ENCODE data around the gene REM2.
"Not testable (repeated sequence)": the region's sequence is repeated elsewhere in the genome, so short reads cannot be mapped to it uniquely, and the experiment has no call there.

REM2 gene

DNA sequence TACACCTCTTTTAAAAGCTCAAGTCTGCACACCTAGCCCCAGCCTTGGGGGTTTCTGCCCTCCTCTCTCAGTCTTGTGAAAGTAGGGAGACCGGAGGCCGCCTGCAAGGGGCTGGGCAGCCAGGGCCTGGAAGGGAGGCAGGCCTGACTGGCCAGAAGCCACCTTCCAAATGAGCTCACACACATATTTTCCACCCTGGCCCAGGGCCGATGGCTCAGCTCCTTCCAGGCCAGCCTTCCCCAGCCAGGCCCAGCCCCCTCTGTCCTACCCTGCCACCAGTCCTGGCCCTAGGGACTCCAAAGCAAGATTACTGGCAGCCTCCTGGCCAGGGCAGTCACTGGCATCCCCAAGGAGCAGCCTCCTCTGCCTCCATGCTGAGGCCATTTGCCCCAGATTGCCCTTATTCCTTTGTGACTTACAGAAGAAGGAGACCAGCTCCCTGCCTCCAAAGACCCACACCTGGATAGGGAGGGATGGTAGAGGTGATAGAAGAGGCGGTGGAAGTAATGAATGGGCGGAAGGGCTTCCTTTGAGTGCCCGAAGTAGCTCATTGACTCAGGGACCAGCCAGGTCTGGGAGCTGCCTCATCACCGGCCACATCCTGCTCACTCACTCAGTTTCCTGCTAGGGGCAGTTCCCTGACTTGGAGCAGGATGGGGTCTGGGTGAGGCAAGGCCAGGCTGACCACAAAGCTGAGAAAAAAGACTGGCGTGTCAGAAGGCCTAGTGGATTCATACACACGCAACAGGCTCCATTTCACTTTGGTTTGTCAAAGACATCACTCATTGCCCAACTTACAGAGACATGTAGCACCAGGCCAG, 31.9 kb upstream of the REM2 start:
- H3K36me3 ChIP-seq, result no peaks in the 10 kb centered on the region
- H3K4me3 ChIP-seq (ENCODE audit: low read depth in 1 of 2, low read length in 1 of 2), result no peak overlapping the region
- H3K27me3 ChIP-seq, result peaks cover 19% of the 10 kb centered on the region
- no peaks in the 10 kb centered on the region for H3K9me3 ChIP-seq
- TF ChIP-seq CTCF (IDR thresholded peaks at IDR 0.05), result no peak
- peak overlapping the region; percentile 13 for H3K27ac ChIP-seq
- H3K4me1 ChIP-seq (ENCODE audit: control insufficient read depth in 1 of 2, insufficient read depth in 1 of 2, low read depth in 1 of 2, low read length in 1 of 2), result peaks cover 17 to 30% of the 10 kb centered on the region in 2 experiments

GRCh38 chr14:22852178-22852577, 30.8 kb upstream of the REM2 start:
- not testable (repeated sequence) for H3K27ac ChIP-seq
- Histone ChIP-seq H3K27me3 (peaks cover 19% of the 10 kb centered on the region), H3K4me1 (ENCODE audit: control insufficient read depth in 1 of 2, insufficient read depth in 1 of 2, low read depth in 1 of 2, low read length in 1 of 2) (peaks cover 17 to 30% of the 10 kb centered on the region in 2 experiments)

DNA sequence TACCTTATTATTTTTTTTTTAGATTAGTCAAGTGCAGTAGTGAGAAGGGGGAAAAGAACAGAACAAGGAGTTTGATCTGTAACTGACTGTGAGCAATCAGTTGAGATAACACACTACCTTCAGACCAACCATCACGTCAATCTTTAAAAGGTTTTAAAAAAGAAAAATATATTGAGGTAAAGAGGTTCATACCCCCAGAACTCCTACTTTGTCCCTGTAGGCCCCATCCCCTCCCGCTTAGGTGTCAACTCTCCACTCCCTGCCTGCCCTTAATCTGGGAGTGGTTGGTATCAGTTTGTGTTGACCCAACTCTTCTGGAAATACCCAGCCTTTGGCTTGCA, 30.5 kb upstream of the REM2 start:
- Histone ChIP-seq H3K27me3 (peaks cover 17% of the 10 kb centered on the region), H3K4me3 (ENCODE audit: low read depth in 1 of 2, low read length in 1 of 2) (no peak overlapping the region), H3K4me1 (ENCODE audit: control insufficient read depth in 1 of 2, insufficient read depth in 1 of 2, low read depth in 1 of 2, low read length in 1 of 2) (peaks cover 17 to 29% of the 10 kb centered on the region in 2 experiments), H3K9me3 (no peaks in the 10 kb centered on the region), H3K27ac (no peak overlapping the region), H3K36me3 (no peaks in the 10 kb centered on the region)
- TF ChIP-seq CTCF (IDR thresholded peaks at IDR 0.05), result no peak

More at GRCh38 chr14:22852178-22852577, 30.8 kb upstream of the REM2 start:
- not testable (repeated sequence) for H3K4me3 ChIP-seq (ENCODE audit: low read depth in 1 of 2, low read length in 1 of 2); H3K9me3 ChIP-seq; H3K36me3 ChIP-seq

DNA sequence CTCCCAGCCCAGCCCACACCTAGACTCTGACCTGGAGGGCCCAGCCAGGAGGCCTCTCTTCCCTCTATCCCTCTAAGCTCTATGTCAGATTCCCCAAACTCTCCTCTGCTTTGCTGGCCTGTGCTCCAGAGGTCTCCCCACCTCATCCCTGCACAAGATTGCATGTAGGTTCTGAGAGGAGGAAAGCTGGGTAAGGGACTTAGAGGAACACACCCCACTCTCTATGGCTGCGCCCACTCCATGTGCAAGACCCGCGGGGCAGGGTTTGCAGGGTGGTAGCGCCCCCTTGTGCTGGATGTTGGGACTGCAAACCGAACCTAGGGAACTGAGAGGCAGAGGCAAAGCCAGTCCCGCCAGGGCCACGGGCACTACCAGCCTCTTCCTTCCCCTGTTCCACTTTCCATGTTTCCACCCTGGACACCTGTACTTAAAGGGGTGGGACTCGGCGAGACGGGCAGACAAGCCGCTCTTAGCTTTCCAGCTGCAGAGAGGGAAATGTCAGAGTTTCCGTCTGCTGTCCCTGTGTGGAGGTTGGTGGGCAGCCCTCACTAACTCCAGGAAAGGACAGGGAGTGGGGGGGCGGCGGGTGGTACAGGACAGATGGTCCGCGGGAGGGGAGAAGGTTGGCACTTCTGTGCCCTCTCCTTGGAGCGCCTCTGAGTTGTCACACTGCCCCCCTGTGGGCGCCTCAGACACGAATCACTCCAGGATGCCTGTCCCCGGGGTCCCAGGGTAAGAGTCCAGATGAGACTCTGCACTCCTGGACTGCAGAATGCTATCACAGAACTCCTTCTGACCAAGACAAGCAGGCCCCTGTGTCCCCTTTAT, 29.9 kb upstream of the REM2 start:
- H3K4me3 ChIP-seq (ENCODE audit: low read depth in 1 of 2, low read length in 1 of 2), result peak overlapping the region; percentile 67 to 70
- peak; percentile 95 for TF ChIP-seq CTCF (IDR thresholded peaks at IDR 0.05)
- H3K27ac ChIP-seq, result peak overlapping the region; percentile 78
- peaks cover 14 to 23% of the 10 kb centered on the region in 2 experiments for H3K4me1 ChIP-seq (ENCODE audit: control insufficient read depth in 1 of 2, insufficient read depth in 1 of 2, low read depth in 1 of 2, low read length in 1 of 2)
- H3K27me3 ChIP-seq, result peaks cover 12% of the 10 kb centered on the region
- H3K9me3 ChIP-seq, result no peaks in the 10 kb centered on the region
- H3K36me3 ChIP-seq, result no peaks in the 10 kb centered on the region

GRCh38 chr14:22854296-22854695, 28.7 kb upstream of the REM2 start:
- H3K9me3 ChIP-seq; H3K36me3 ChIP-seq; H3K27ac ChIP-seq; H3K4me3 ChIP-seq (ENCODE audit: low read depth in 1 of 2, low read length in 1 of 2); H3K27me3 ChIP-seq: not testable (repeated sequence)
- H3K4me1 ChIP-seq (ENCODE audit: control insufficient read depth in 1 of 2, insufficient read depth in 1 of 2, low read depth in 1 of 2, low read length in 1 of 2), result peaks cover 13 to 23% of the 10 kb centered on the region in 2 experiments

- no peaks in the 10 kb centered on the region for H3K36me3 ChIP-seq
- H3K4me1 ChIP-seq (ENCODE audit: control insufficient read depth in 1 of 2, insufficient read depth in 1 of 2, low read depth in 1 of 2, low read length in 1 of 2), result peaks cover 13 to 23% of the 10 kb centered on the region in 2 experiments
- H3K27ac ChIP-seq, result no peak overlapping the region
- H3K9me3 ChIP-seq, result no peaks in the 10 kb centered on the region
- H3K27me3 ChIP-seq, result no peaks in the 10 kb centered on the region
- no peak for TF ChIP-seq CTCF (IDR thresholded peaks at IDR 0.05)
- H3K4me3 ChIP-seq (ENCODE audit: low read depth in 1 of 2, low read length in 1 of 2), result no peak overlapping the region
These were observed 27.9 kb upstream of the REM2 start for GRCh38 chr14:22854963-22855724.
